Activated CD8-positive, alpha-beta memory T cell treated with anti-CD3 and anti-CD28 coated beads, Interleukin-2, amount 50 U/mL, for 48 hours (primary cell): ENCODE results near the gene DGKB.

Experiments used
- DNase-seq: peaks from one replicate; pipeline ENCODE4 v3.0.0-alpha.2; 2020

DGKB gene

GRCh38 chr7:14184292-14184864, 718.2 kb downstream of the DGKB start:
- DNase-seq = no peak

GRCh38 chr7:14179781-14180180, 722.8 kb downstream of the DGKB start:
- no peak for DNase-seq

GRCh38 chr7:14177876-14178275, 724.7 kb downstream of the DGKB start:
- DNase-seq = no peak

- DNase-seq = no peak
These were observed 731.7 kb downstream of the DGKB start for GRCh38 chr7:14170872-14171271.

GRCh38 chr7:14158111-14158510, 744.4 kb downstream of the DGKB start:
- DNase-seq = no peak

- no peak for DNase-seq
These were observed 746.1 kb downstream of the DGKB start for GRCh38 chr7:14156436-14156835.

- no peak for DNase-seq
These were observed 753.6 kb downstream of the DGKB start for GRCh38 chr7:14148974-14149373.

GRCh38 chr7:14147532-14147931, 755.0 kb downstream of the DGKB start:
- no peak for DNase-seq

- DNase-seq = no peak
These were observed 758.0 kb downstream of the DGKB start for GRCh38 chr7:14144538-14144937.

- no peak for DNase-seq
These were observed 758.4 kb downstream of the DGKB start for GRCh38 chr7:14144109-14144508.

GRCh38 chr7:14137676-14138075, 764.9 kb downstream of the DGKB start:
- no peak for DNase-seq

GRCh38 chr7:14133752-14134151, 768.8 kb downstream of the DGKB start:
- no peak for DNase-seq

GRCh38 chr7:14125998-14126397, 776.6 kb downstream of the DGKB start:
- DNase-seq = no peak

GRCh38 chr7:14124716-14125115, 777.8 kb downstream of the DGKB start:
- no peak for DNase-seq

GRCh38 chr7:14123923-14124322, 778.6 kb downstream of the DGKB start:
- no peak for DNase-seq

GRCh38 chr7:14115701-14116100, 786.9 kb downstream of the DGKB start:
- DNase-seq = no peak

GRCh38 chr7:14104861-14105260, 797.7 kb downstream of the DGKB start:
- DNase-seq = no peak

GRCh38 chr7:14096159-14096558, 806.4 kb downstream of the DGKB start:
- no peak for DNase-seq

- no peak for DNase-seq
These were observed 807.2 kb downstream of the DGKB start for GRCh38 chr7:14095233-14095950.
